ENCODE measurements around the gene TPST2.

Gene TPST2

DNA sequence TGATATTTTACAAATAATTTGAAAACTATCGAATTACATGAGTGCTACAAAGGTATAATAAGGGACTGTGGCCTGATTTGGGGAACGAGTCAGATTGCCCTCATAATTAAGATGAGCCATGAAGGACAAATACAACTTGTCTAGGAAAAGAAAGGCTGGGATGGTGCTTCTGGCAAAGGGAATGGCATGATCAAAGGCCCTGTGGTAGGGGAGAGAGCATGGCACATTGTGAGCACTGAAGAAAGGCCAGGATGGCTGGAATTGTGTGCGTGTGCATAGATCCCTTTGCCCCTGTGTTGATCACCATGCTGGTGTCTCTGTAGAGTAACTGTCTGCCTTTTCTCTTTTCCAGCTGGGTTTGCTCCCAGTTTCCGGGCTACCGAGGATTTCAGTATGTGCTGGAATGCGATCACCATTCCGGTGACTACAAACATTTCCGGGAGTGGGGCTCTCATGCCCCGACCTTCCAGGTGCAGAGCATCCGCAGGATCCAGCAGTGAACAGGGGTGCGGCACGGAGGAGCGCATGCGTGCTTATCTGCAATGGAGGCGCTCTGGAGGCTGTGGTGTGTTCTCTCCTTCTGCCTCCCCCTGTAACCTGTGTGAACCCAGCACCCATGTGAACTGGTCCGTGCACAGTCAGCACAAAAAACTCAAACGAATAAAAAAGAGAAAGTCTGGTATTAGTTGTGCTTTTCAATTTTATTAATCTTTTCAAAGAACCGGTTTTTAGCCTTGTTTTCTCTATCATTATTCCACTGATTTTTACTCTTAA lies 40.2 kb upstream of the TPST2 start:
- in situ Hi-C loops (cut with MboI; ENCODE audit: low sequenced_read_pairs, unreplicated experiment) = no loop called here
- no peak for DNase-seq (ENCODE audit: low spot score)
- TF ChIP-seq, protein P1, sequence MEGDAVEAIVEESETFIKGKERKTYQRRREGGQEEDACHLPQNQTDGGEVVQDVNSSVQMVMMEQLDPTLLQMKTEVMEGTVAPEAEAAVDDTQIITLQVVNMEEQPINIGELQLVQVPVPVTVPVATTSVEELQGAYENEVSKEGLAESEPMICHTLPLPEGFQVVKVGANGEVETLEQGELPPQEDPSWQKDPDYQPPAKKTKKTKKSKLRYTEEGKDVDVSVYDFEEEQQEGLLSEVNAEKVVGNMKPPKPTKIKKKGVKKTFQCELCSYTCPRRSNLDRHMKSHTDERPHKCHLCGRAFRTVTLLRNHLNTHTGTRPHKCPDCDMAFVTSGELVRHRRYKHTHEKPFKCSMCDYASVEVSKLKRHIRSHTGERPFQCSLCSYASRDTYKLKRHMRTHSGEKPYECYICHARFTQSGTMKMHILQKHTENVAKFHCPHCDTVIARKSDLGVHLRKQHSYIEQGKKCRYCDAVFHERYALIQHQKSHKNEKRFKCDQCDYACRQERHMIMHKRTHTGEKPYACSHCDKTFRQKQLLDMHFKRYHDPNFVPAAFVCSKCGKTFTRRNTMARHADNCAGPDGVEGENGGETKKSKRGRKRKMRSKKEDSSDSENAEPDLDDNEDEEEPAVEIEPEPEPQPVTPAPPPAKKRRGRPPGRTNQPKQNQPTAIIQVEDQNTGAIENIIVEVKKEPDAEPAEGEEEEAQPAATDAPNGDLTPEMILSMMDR (IDR thresholded peaks at IDR 0.05; ENCODE audit: borderline replicate concordance, control extremely low read depth, extremely low read depth, insufficient read depth, missing control alignments) = no peak

DNA sequence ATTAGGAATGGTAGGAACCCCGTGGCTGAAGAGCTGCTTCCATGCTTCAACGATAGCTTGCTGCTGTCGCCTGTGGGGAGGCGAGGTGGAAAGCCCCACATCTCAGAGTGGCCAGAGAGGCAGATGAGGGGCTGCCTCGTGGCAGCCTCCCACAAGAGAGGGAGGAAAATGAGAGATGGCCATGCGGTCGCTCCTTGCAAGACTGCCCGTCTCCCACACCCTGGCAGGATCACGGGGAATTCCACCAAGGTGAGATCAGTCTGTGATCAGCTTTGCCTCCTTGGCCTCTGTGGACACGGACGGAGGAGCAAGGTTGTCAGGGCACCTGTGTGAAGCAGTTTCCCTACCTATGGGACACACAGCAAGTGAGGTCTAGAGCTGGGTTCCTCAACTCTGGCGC lies 34.9 kb upstream of the TPST2 start:
- TF ChIP-seq, protein P1 (IDR thresholded peaks at IDR 0.05; ENCODE audit: borderline replicate concordance, control extremely low read depth, extremely low read depth, insufficient read depth, missing control alignments) = no peak
- in situ Hi-C loops (cut with MboI; ENCODE audit: low sequenced_read_pairs, unreplicated experiment) = no loop called here
- no peak for DNase-seq (ENCODE audit: low spot score)

DNA sequence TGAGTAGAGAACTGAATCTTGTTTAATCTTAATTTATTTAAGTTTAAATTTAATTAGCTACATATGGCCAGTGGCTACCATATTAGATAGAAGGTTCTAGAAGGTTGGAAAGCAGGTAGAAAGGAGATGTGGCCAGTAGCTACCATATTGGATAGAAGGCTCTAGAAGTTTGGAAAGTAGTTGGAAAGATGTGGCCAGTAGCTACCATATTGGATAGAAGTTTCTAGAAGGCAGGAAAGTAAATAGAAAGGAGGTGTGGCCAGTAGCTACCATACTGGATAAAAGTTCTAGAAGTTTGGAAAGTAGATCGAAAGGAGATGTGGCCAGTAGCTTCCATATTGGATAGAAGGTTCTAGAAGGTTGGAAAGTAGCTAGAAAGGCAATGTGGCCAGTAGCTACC lies 34.1 kb upstream of the TPST2 start:
- TF ChIP-seq, protein P1 (IDR thresholded peaks at IDR 0.05; ENCODE audit: borderline replicate concordance, control extremely low read depth, extremely low read depth, insufficient read depth, missing control alignments) = no peak
- no peak for DNase-seq (ENCODE audit: low spot score)
- in situ Hi-C loops (cut with MboI; ENCODE audit: low sequenced_read_pairs, unreplicated experiment) = no loop called here

GRCh38 chr22:26621663-26622062 lies 31.7 kb upstream of the TPST2 start, which contains the start of gene CRYBA4:
Gene CRYBA4 (plus strand): TSS chr22:26621963. CDS start chr22:26622597, 634 bp downstream.
- in situ Hi-C loops (cut with MboI; ENCODE audit: low sequenced_read_pairs, unreplicated experiment) = no loop called here
- no peak for DNase-seq (ENCODE audit: low spot score)
- TF ChIP-seq, protein P1 (IDR thresholded peaks at IDR 0.05; ENCODE audit: borderline replicate concordance, control extremely low read depth, extremely low read depth, insufficient read depth, missing control alignments) = no peak

- in situ Hi-C loops (cut with MboI; ENCODE audit: low sequenced_read_pairs, unreplicated experiment) = no loop called here
- DNase-seq (ENCODE audit: low spot score) = no peak
- TF ChIP-seq, protein P1 (IDR thresholded peaks at IDR 0.05; ENCODE audit: borderline replicate concordance, control extremely low read depth, extremely low read depth, insufficient read depth, missing control alignments) = no peak
Measured at GRCh38 chr22:26620197-26620596, 30.3 kb upstream of the TPST2 start.

DNA sequence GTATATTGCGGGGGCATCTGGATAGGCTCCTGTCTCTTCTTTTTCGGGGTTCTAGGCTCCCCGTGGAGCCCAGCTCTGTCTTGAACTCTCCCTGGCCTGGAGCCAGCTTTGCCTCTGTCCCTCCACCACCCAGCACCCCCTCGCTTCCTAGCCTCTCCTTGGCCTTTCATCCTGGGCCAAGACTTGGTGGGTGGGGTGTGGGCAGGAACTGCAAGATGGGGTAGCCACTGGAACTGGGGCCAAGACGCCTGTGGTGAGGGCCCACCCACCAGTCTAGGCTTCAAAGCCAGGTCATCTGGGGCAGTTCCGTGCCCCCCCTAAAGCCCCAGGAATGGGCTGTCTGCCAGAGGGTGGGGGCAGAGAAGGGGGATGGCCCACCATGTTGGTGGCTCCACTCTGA lies 29.6 kb upstream of the TPST2 start:
- in situ Hi-C loops (cut with MboI; ENCODE audit: low sequenced_read_pairs, unreplicated experiment) = no loop called here
- no peak for DNase-seq (ENCODE audit: low spot score)
- TF ChIP-seq, protein P1 (IDR thresholded peaks at IDR 0.05; ENCODE audit: borderline replicate concordance, control extremely low read depth, extremely low read depth, insufficient read depth, missing control alignments) = no peak
